Measurements from ENCODE around the gene CLMP. TPM values are rescaled to one million over a fixed set of nuclear protein-coding genes. Genes with fewer than 3 reads are reported as not detected.

The CLMP gene
- total RNA-seq (2021; ENCODE audit: unreplicated experiment): 3.2 TPM
- polyA plus RNA-seq (2012): 0.51 and 0.90 TPM in 2 replicates
- percentile 34 among the genes with signal in this experiment for Bru-seq, nascent RNA
- percentile 29 among the genes with signal in this experiment for BruChase-seq, experiment 1, labeled RNA remaining after a 6-hour chase
- BruChase-seq, experiment 2, labeled RNA remaining after a 2-hour chase: percentile 29 among the genes with signal in this experiment
- long read RNA-seq, full-length matches to known transcripts: 1 of 1 reads
- long read RNA-seq, partial matches to known transcripts: 0 of 1 reads
- long read RNA-seq, other reads (novel, unspliced or antisense): 0 of 1 reads

- peak within 1 kb of the TSS; percentile 53 for H3K9ac ChIP-seq (ENCODE audit: low read length)
- H3K9me3 ChIP-seq (ENCODE audit: control insufficient read depth in 1 of 2, insufficient read depth in 1 of 2, low read depth in 1 of 2, low read length in 2 of 2): no peaks in the 10 kb centered on the region
- ChIA-PET RAD21 (ENCODE audit: low non-redundant PET in 1 of 2, low total read pairs in 2 of 2, uncharacterized antibody in 2 of 2, unreplicated experiment in 2 of 2) (no interaction called here), POLR2A (no interaction called here), CTCF (no interaction called here)
- no peaks in the 10 kb centered on the region for H3K36me3 ChIP-seq (ENCODE audit: control insufficient read depth in 1 of 2, insufficient read depth in 2 of 2, low read length in 2 of 2)
- peaks cover 5% of the 10 kb centered on the region; the same call in 1 of the 2 replicates for H3K27me3 ChIP-seq (ENCODE audit: insufficient read depth, low read length)
- H4K20me1 ChIP-seq (ENCODE audit: insufficient read depth): no peaks in the 10 kb centered on the region
- ATAC-seq: peak; percentile 52
- no peaks in the 10 kb centered on the region for H3K9me2 ChIP-seq (ENCODE audit: insufficient read depth)
- H3K4me3 ChIP-seq (replicated peaks in 1 of 2; ENCODE audit: low read depth in 1 of 2, low read length in 2 of 2): peak within 1 kb of the TSS; percentile 38 to 54
- H3K4me1 ChIP-seq (ENCODE audit: control insufficient read depth in 1 of 2, insufficient read depth in 2 of 2, low read length in 2 of 2): peaks cover 0 to 23% of the 10 kb centered on the region in 2 experiments; a peak in 2 of 4 replicates
- no TSS peak for BruUV-seq (replicated peaks)
- peak within 1 kb of the TSS; percentile 16; the same call in 1 of the 2 replicates for H3K27ac ChIP-seq (ENCODE audit: low read depth, low read length)
- H2AFZ ChIP-seq (ENCODE audit: low read depth, low read length, poor library complexity, severe bottlenecking): no peak within 1 kb of the TSS
- TF ChIP-seq ELF1 (IDR thresholded peaks at IDR 0.05; ENCODE audit: borderline replicate concordance, low read depth) (no peak), MAX (IDR thresholded peaks at IDR 0.05) (peak; percentile 62), SIN3A (IDR thresholded peaks at IDR 0.05; ENCODE audit: low read depth) (no peak), CTCF (IDR thresholded peaks at IDR 0.05 in 2 of 3, conservative IDR thresholded peaks at IDR 0.05 in 1 of 3; ENCODE audit: borderline replicate concordance in 1 of 3, insufficient read depth in 1 of 3, low read depth in 2 of 3, low read length in 2 of 3) (no peak), JUND (IDR thresholded peaks at IDR 0.05) (no peak)
- H3K4me2 ChIP-seq (ENCODE audit: low read length): peak within 1 kb of the TSS; percentile 71
- intact Hi-C loops (cut with micrococcal nuclease): no loop called here
- no peaks in the 10 kb centered on the region for H3K79me2 ChIP-seq (ENCODE audit: insufficient read depth, low read length)
- no peak for DNase-seq (ENCODE audit: low read depth, low spot score)
These were observed at the start of gene CLMP for GRCh38 chr11:123195188-123196059. TSS of gene CLMP (minus strand) at chr11:123195248. CDS start at chr11:123194940, 308 bp downstream.

All from HCT116 (cell line).